A673 (cell line): ENCODE results near the gene CDKN3. TPM values are rescaled to one million over a fixed set of nuclear protein-coding genes. Genes with fewer than 3 reads are reported as not detected.

Experiments used
- BruUV-seq: library from RNA; stranded (reverse); fragments of 400-500 nt; replicated peaks from 2 replicates; lab custom pipeline; 2021; lab: Mats Ljungman, UMichigan
- CTCF ChIA-PET: fragments of 300-600 bp; sonication (Branson Sonifier 250); formaldehyde crosslinking; loops from one replicate; lab custom pipeline; 2022; ENCODE audit warnings: antibody characterized with exemption; lab: Charles Lee
- POLR2A ChIA-PET: fragments of 300-600 bp; sonication (Branson Sonifier 250); formaldehyde crosslinking; loops from one replicate; lab custom pipeline; 2022; ENCODE audit warnings: antibody characterized with exemption; ENCODE audit not compliant: low non-redundant PET; lab: Charles Lee
- DNase-seq: peaks from one replicate; pipeline ENCODE4 v3.0.0-alpha.2; 2015; ENCODE audit warnings: low spot score
- H3K27ac ChIP-seq: fragments of 200-600 bp; sonication (generic); 2 replicates; pipeline ENCODE4 v1.5.1; 2016; ENCODE audit warnings: mixed run types, low read depth, mild to moderate bottlenecking, mixed read lengths, antibody characterized with exemption, low read length; ENCODE audit not compliant: poor library complexity, severe bottlenecking
- H3K27me3 ChIP-seq: fragments of 200-600 bp; sonication (generic); replicated peaks from 2 replicates; pipeline ENCODE4 v1.6.1; 2017; ENCODE audit warnings: mixed run types, low read depth, mild to moderate bottlenecking, mixed read lengths, antibody characterized with exemption, low read length; ENCODE audit not compliant: insufficient read depth, poor library complexity
- H3K36me3 ChIP-seq: fragments of 200-600 bp; sonication (generic); 2 replicates; pipeline ENCODE4 v1.6.1; 2016; ENCODE audit warnings: mixed run types, mild to moderate bottlenecking, mixed read lengths, antibody characterized with exemption, low read length; ENCODE audit not compliant: insufficient read depth, poor library complexity, severe bottlenecking
- H3K4me1 ChIP-seq: fragments of 200-600 bp; sonication (generic); 2 replicates; pipeline ENCODE4 v1.6.1; 2017; ENCODE audit warnings: mixed run types, mild to moderate bottlenecking, mixed read lengths, antibody characterized with exemption, low read length; ENCODE audit not compliant: insufficient read depth, poor library complexity, severe bottlenecking
- H3K4me3 ChIP-seq: fragments of 200-600 bp; sonication (generic); 2 replicates; pipeline ENCODE4 v1.5.1; 2016; ENCODE audit warnings: low read depth, mixed run types, mild to moderate bottlenecking, mixed read lengths, low read length; ENCODE audit not compliant: poor library complexity, severe bottlenecking
- H3K9me3 ChIP-seq: fragments of 200-600 bp; sonication (generic); 2 replicates; pipeline ENCODE4 v1.6.1; 2016; ENCODE audit warnings: mixed run types, low read depth, mild to moderate bottlenecking, mixed read lengths, antibody characterized with exemption, low read length; ENCODE audit not compliant: poor library complexity, severe bottlenecking
- EZH2 ChIP-seq: fragments of 200-600 bp; sonication (generic); IDR thresholded peaks from 2 replicates; pipeline ENCODE4 v1.6.1; 2017; ENCODE audit warnings: borderline replicate concordance, low read depth, mild to moderate bottlenecking, mixed read lengths, antibody characterized with exemption, low read length; ENCODE audit not compliant: poor library complexity, severe bottlenecking
- intact Hi-C: fragments of 100-400 bp; cut with micrococcal nuclease; formaldehyde crosslinking; loops from one replicate; pipeline ENCODE4 v1.10.0; 2022; ENCODE audit not compliant: unreplicated experiment
- total RNA-seq: library from RNA; stranded (reverse); gene quantifications from 2 replicates; pipeline ENCODE4 v1.2.3, GENCODE V29; 2021
- TF ChIP-seq, protein P1 (sequence below): fragments of 300-800, 200-600 bp; sonication (generic); conservative IDR thresholded peaks from 2 replicates; pipeline ENCODE4 v1.5.1; 2017; ENCODE audit warnings: low read depth, mild to moderate bottlenecking, antibody characterized with exemption, low read length, moderate library complexity, mixed read lengths

The CDKN3 gene
- total RNA-seq, 1 experiment from 2014 or later: 108 TPM

DNA sequence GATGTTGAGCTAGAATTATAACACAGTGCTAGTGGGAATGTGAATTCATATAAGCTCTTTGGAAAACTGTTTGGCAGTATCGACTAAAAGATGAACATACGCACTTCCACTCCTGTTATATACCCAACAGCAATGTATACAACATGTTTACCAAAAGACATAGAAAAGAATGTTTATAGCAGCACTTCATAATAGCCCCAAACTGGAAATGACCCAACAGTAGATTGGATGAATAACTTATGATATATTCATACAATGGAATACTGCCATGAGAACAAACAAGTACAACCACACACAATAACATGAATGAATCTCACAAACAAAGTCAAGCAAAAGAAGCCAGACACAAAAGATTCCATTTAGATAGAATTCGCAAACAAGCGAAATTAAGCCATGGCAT lies 28.5 kb upstream of the CDKN3 start:
- Histone ChIP-seq H3K27me3 (no peaks in the 10 kb centered on the region), H3K4me1 (peaks cover 11% of the 10 kb centered on the region), H3K9me3 (no peaks in the 10 kb centered on the region), H3K27ac (no peak overlapping the region), H3K4me3 (no peak overlapping the region), H3K36me3 (no peaks in the 10 kb centered on the region)
- ChIA-PET POLR2A (no interaction called here), CTCF (no interaction called here)
- no TSS peak for BruUV-seq
- intact Hi-C loops: loop anchor here (5.0 kb wide), 1 partner anchor 194 kb away; no protein-coding TSS in a partner anchor
- no peak for TF ChIP-seq EZH2
- TF ChIP-seq, protein P1, sequence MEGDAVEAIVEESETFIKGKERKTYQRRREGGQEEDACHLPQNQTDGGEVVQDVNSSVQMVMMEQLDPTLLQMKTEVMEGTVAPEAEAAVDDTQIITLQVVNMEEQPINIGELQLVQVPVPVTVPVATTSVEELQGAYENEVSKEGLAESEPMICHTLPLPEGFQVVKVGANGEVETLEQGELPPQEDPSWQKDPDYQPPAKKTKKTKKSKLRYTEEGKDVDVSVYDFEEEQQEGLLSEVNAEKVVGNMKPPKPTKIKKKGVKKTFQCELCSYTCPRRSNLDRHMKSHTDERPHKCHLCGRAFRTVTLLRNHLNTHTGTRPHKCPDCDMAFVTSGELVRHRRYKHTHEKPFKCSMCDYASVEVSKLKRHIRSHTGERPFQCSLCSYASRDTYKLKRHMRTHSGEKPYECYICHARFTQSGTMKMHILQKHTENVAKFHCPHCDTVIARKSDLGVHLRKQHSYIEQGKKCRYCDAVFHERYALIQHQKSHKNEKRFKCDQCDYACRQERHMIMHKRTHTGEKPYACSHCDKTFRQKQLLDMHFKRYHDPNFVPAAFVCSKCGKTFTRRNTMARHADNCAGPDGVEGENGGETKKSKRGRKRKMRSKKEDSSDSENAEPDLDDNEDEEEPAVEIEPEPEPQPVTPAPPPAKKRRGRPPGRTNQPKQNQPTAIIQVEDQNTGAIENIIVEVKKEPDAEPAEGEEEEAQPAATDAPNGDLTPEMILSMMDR: no peak
- DNase-seq: no peak

DNA sequence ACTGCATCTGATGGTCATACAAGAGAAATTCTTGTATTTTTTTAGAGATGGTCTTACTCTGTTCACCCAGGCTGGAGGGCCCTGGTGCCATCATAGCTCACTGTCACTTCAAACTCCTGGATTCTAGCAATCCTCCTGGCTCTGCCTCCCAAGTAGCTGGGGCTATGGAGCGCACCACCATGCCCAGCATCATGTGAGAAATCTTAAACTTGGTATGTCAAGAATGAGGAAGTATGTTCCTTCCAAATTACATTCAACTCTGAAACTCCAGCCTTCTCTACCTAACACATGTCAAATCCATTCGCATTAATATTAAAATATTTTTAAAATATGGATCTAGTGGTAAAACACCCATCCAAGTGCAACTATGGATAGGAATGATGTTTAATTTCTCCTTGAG lies 27.5 kb upstream of the CDKN3 start:
- POLR2A ChIA-PET: no interaction called here
- no peak overlapping the region for H3K27ac ChIP-seq
- CTCF ChIA-PET: interaction anchor here (1.5 kb wide), 1 partner anchor 27 kb away, joined by 4 read pairs; the partner anchor contains the start of gene CDKN3
- no peak overlapping the region for H3K4me3 ChIP-seq
- intact Hi-C loops: loop anchor here (5.0 kb wide), 1 partner anchor 193 kb away; no protein-coding TSS in a partner anchor
- H3K4me1 ChIP-seq: peaks cover 11% of the 10 kb centered on the region
- H3K36me3 ChIP-seq: no peaks in the 10 kb centered on the region
- H3K27me3 ChIP-seq: no peaks in the 10 kb centered on the region
- BruUV-seq: no TSS peak
- TF ChIP-seq EZH2: no peak
- TF ChIP-seq, protein P1: no peak
- no peak for DNase-seq
- no peaks in the 10 kb centered on the region for H3K9me3 ChIP-seq

- Histone ChIP-seq H3K27me3 (no peaks in the 10 kb centered on the region), H3K36me3 (no peaks in the 10 kb centered on the region), H3K27ac (no peak overlapping the region), H3K4me3 (no peak overlapping the region), H3K9me3 (no peaks in the 10 kb centered on the region), H3K4me1 (peaks cover 2% of the 10 kb centered on the region)
- CTCF ChIA-PET: interaction anchor here (1.5 kb wide), 1 partner anchor 26 kb away, joined by 4 read pairs; the partner anchor contains the start of gene CDKN3
- POLR2A ChIA-PET: no interaction called here
- no peak for DNase-seq
- no peak for TF ChIP-seq EZH2
- TF ChIP-seq, protein P1: no peak
- BruUV-seq: no TSS peak
- intact Hi-C loops: no loop called here
Observed at GRCh38 chr14:54370323-54371198, 26.2 kb upstream of the CDKN3 start.
